HepG2 (cell line): ENCODE measurements around the gene CBX2. TPM values are rescaled to one million over a fixed set of nuclear protein-coding genes. Genes with fewer than 3 reads are reported as not detected.
A peak's percentile ranks its signal among the peaks of the same experiment; 100 is the strongest.

Experiments used
- BCL6 ChIP-seq: IDR thresholded peaks from 2 replicates; pipeline ENCODE4 v1.6.1; 2016; ENCODE audit warnings: missing genetic modification reagents, missing compliant biosample characterization
- BRD4 ChIP-seq: sonication (generic); formaldehyde crosslinking; IDR thresholded peaks from 2 replicates; pipeline ENCODE4 v1.4.0; 2020; ENCODE audit warnings: missing genetic modification reagents
- ELF4 ChIP-seq: sonication (generic); formaldehyde crosslinking; IDR thresholded peaks from 2 replicates; pipeline ENCODE4 v1.5.0; 2020; ENCODE audit warnings: missing genetic modification reagents, mild to moderate bottlenecking, moderate library complexity, borderline replicate concordance
- KDM1A ChIP-seq: IDR thresholded peaks from 2 replicates; pipeline ENCODE4 v1.6.1; 2016; ENCODE audit warnings: missing compliant biosample characterization
- KDM2A ChIP-seq: sonication (generic); formaldehyde crosslinking; IDR thresholded peaks from 2 replicates; pipeline ENCODE4 v1.4.0; 2020; ENCODE audit warnings: low read depth, missing genetic modification reagents, borderline replicate concordance
- KLF6 ChIP-seq: IDR thresholded peaks from 2 replicates; pipeline ENCODE4 v1.8.0; 2016; ENCODE audit warnings: missing biosample characterization, missing genetic modification reagents
- MAFK ChIP-seq, 2 experiments: IDR thresholded peaks in 1 of 2; conservative IDR thresholded peaks in 1 of 2; 2 replicates each; pipeline ENCODE4 v1.6.1; 2011; ENCODE audit warnings: improper control_type of control experiment in 2 of 2, low read length in 2 of 2
- TAF15 ChIP-seq: fragments of 200-400 bp; formaldehyde crosslinking; IDR thresholded peaks from one replicate; pipeline ENCODE4 v1.6.1; 2018; ENCODE audit warnings: mild to moderate bottlenecking, low read depth, low read length; ENCODE audit not compliant: poor library complexity, severe bottlenecking
- ZNF556 ChIP-seq: sonication (generic); formaldehyde crosslinking; IDR thresholded peaks from 2 replicates; pipeline ENCODE4 v1.4.0; 2020; ENCODE audit warnings: mild to moderate bottlenecking, missing genetic modification reagents, borderline replicate concordance
- ZNF850 ChIP-seq: sonication (generic); formaldehyde crosslinking; conservative IDR thresholded peaks from 2 replicates; pipeline ENCODE4 v1.9.0; 2021; ENCODE audit warnings: mild to moderate bottlenecking, missing genetic modification reagents
- polyA plus RNA-seq, 8 experiments: library from polyadenylated mRNA; depleted of rRNA in 3 of 8; stranded (reverse) in 7 of 8; unstranded in 1 of 8; fragments of >200 nt; fragmentation: Illumina TruSeq in 4 of 8; extraction: Trizol in 4 of 8; gene quantifications; 2 replicates each; pipeline versions ENCODE4 v1.2.1 to v1.2.3, GENCODE V29; 2011 to 2016; ENCODE audit warnings: low read depth in 4 of 8, missing spikeins in 1 of 8, mixed read lengths in 1 of 8; ENCODE audit not compliant: insufficient read depth in 1 of 8
- total RNA-seq, 5 experiments: library from RNA; depleted of rRNA; stranded (reverse); fragments of >200 nt; fragmentation: Illumina TruSeq; extraction: Trizol; gene quantifications; 2 replicates each; pipeline ENCODE4 v1.2.3, GENCODE V29; 2016; ENCODE audit warnings: low read depth in 1 of 5
- TF ChIP-seq, protein P1 (sequence below): sonication (generic); formaldehyde crosslinking; IDR thresholded peaks from 2 replicates; pipeline ENCODE4 v1.8.0; 2022; ENCODE audit warnings: missing genetic modification reagents, mild to moderate bottlenecking, inconsistent platforms, borderline replicate concordance
- TF ChIP-seq, protein P2 (sequence below): sonication (generic); formaldehyde crosslinking; IDR thresholded peaks from 2 replicates; pipeline ENCODE4 v1.5.0; 2020; ENCODE audit warnings: mild to moderate bottlenecking, missing genetic modification reagents, borderline replicate concordance
- TF ChIP-seq, protein P3 (sequence below): IDR thresholded peaks from 2 replicates; pipeline ENCODE4 v1.6.1; 2016; ENCODE audit warnings: low read depth, control low read depth
- TF ChIP-seq, protein P4 (sequence below): sonication (generic); formaldehyde crosslinking; conservative IDR thresholded peaks from 2 replicates; pipeline ENCODE4 v1.4.0; 2020; ENCODE audit warnings: missing genetic modification reagents

Gene CBX2
- total and polyA plus RNA-seq, 2 of the 13 experiments (the other 11 are each of a cell fraction or from before 2014, with no cell fraction given): 14.5 to 31.1 TPM

DNA sequence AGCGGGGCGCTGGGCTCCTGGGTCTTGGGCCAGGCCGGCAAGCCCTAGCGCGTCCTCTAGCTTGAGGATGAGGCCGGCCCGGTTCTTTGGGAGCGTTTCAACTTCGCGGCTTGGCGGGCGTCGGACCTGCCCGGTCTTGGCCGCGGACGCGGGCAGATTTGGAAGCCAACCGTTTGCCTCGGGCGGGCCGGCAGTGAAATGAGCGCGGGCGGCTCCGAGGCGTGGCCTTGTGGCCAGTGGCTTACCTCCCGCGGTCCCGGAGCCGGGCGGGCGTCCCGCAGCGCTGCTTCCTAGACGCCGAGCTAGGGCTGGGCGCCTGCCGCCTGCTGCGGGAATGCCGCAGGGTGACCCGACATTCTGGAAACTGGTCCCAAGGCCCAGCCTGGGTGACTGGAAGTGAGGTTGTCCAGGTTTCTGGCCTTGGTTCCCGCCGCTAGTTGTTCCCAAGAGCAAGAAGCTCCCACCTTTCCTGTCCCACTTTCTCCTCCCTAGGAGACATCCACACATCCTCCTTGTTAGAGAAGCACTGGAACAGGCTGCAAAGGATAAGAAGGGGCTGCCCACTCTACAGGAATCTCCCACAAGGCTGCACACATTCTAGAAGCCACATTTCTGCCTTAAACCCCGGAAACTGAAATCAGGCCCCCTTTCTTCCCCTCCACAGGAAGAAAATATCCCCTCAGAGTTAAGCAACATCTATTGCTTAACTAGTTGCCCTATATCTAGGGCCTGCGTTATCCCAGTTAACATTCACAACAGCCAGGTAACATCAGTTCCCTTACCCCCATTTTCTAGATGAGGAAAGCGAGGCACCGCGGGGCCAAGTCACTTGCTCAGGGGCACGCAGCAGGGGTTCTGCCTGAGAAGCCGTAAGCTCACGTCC lies 23.4 kb downstream of the CBX2 start (continued):
- peak; percentile 59; the same call in 1 of the 2 replicates for TF ChIP-seq KLF6 (CRISPR knock-in tag)
- peak; percentile 59; the same call in 1 of the 2 replicates for TF ChIP-seq ELF4
- no peak for TF ChIP-seq MAFK (conservative IDR thresholded peaks at IDR 0.05 in 1 of 2, IDR thresholded peaks at IDR 0.05 in 1 of 2; ENCODE audit: low read length in 2 of 2)
- TF ChIP-seq, protein P1, sequence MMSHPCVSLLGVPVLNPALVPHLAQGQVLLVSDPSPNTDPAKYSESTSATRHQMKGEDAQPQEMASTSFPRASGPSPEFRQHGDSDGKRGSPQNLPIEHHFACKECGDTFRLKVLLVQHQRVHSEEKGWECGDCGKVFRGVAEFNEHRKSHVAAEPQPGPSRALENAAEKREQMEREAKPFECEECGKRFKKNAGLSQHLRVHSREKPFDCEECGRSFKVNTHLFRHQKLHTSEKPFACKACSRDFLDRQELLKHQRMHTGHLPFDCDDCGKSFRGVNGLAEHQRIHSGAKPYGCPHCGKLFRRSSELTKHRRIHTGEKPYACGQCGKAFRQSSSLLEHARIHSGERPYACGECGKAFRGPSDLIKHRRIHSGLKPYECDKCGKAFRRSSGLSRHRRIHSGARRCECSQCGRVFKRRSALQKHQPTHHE (CRISPR knock-in tag): 0 out of 2 replicates have a peak, but pooled peaks have one; percentile 7
- no peak for TF ChIP-seq ZNF850
- TF ChIP-seq BRD4 (CRISPR knock-in tag): peak; percentile 83; the same call in 1 of the 2 replicates
- TF ChIP-seq KDM1A (CRISPR knock-in tag): peak; percentile 54; the same call in 1 of the 2 replicates
- peak; percentile 23; the same call in 1 of the 2 replicates for TF ChIP-seq BCL6 (CRISPR knock-in tag)
- TF ChIP-seq, protein P2, sequence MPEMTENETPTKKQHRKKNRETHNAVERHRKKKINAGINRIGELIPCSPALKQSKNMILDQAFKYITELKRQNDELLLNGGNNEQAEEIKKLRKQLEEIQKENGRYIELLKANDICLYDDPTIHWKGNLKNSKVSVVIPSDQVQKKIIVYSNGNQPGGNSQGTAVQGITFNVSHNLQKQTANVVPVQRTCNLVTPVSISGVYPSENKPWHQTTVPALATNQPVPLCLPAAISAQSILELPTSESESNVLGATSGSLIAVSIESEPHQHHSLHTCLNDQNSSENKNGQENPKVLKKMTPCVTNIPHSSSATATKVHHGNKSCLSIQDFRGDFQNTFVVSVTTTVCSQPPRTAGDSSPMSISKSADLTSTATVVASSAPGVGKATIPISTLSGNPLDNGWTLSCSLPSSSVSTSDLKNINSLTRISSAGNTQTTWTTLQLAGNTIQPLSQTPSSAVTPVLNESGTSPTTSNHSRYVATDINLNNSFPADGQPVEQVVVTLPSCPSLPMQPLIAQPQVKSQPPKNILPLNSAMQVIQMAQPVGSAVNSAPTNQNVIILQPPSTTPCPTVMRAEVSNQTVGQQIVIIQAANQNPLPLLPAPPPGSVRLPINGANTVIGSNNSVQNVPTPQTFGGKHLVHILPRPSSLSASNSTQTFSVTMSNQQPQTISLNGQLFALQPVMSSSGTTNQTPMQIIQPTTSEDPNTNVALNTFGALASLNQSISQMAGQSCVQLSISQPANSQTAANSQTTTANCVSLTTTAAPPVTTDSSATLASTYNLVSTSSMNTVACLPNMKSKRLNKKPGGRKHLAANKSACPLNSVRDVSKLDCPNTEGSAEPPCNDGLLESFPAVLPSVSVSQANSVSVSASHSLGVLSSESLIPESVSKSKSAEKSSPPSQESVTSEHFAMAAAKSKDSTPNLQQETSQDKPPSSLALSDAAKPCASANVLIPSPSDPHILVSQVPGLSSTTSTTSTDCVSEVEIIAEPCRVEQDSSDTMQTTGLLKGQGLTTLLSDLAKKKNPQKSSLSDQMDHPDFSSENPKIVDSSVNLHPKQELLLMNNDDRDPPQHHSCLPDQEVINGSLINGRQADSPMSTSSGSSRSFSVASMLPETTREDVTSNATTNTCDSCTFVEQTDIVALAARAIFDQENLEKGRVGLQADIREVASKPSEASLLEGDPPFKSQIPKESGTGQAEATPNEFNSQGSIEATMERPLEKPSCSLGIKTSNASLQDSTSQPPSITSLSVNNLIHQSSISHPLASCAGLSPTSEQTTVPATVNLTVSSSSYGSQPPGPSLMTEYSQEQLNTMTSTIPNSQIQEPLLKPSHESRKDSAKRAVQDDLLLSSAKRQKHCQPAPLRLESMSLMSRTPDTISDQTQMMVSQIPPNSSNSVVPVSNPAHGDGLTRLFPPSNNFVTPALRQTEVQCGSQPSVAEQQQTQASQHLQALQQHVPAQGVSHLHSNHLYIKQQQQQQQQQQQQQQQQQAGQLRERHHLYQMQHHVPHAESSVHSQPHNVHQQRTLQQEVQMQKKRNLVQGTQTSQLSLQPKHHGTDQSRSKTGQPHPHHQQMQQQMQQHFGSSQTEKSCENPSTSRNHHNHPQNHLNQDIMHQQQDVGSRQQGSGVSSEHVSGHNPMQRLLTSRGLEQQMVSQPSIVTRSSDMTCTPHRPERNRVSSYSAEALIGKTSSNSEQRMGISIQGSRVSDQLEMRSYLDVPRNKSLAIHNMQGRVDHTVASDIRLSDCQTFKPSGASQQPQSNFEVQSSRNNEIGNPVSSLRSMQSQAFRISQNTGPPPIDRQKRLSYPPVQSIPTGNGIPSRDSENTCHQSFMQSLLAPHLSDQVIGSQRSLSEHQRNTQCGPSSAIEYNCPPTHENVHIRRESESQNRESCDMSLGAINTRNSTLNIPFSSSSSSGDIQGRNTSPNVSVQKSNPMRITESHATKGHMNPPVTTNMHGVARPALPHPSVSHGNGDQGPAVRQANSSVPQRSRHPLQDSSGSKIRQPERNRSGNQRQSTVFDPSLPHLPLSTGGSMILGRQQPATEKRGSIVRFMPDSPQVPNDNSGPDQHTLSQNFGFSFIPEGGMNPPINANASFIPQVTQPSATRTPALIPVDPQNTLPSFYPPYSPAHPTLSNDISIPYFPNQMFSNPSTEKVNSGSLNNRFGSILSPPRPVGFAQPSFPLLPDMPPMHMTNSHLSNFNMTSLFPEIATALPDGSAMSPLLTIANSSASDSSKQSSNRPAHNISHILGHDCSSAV (CRISPR knock-in tag): no peak
- no peak; the same call in 1 of the 2 replicates for TF ChIP-seq ZNF556 (CRISPR knock-in tag)
- TF ChIP-seq, protein P3, sequence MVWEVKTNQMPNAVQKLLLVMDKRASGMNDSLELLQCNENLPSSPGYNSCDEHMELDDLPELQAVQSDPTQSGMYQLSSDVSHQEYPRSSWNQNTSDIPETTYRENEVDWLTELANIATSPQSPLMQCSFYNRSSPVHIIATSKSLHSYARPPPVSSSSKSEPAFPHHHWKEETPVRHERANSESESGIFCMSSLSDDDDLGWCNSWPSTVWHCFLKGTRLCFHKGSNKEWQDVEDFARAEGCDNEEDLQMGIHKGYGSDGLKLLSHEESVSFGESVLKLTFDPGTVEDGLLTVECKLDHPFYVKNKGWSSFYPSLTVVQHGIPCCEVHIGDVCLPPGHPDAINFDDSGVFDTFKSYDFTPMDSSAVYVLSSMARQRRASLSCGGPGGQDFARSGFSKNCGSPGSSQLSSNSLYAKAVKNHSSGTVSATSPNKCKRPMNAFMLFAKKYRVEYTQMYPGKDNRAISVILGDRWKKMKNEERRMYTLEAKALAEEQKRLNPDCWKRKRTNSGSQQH (CRISPR knock-in tag): no peak
- TF ChIP-seq TAF15: no peak
- peak; percentile 53; the same call in 1 of the 2 replicates for TF ChIP-seq KDM2A
- TF ChIP-seq, protein P4, sequence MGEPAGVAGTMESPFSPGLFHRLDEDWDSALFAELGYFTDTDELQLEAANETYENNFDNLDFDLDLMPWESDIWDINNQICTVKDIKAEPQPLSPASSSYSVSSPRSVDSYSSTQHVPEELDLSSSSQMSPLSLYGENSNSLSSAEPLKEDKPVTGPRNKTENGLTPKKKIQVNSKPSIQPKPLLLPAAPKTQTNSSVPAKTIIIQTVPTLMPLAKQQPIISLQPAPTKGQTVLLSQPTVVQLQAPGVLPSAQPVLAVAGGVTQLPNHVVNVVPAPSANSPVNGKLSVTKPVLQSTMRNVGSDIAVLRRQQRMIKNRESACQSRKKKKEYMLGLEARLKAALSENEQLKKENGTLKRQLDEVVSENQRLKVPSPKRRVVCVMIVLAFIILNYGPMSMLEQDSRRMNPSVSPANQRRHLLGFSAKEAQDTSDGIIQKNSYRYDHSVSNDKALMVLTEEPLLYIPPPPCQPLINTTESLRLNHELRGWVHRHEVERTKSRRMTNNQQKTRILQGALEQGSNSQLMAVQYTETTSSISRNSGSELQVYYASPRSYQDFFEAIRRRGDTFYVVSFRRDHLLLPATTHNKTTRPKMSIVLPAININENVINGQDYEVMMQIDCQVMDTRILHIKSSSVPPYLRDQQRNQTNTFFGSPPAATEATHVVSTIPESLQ (CRISPR knock-in tag): no peak
